ENCODE measurements around the gene BPIFA1.

Gene BPIFA1

GRCh38 chr20:33235696-33236095 lies at the start of gene BPIFA1:
Gene BPIFA1, plus strand, starts transcription at chr20:33235996. Its CDS starts 1,716 bp downstream, at chr20:33237712.
- DNase-seq (ENCODE audit: low spot score): no peak

GRCh38 chr20:33187491-33187890 lies 48.3 kb upstream of the BPIFA1 start:
- no peak for DNase-seq (ENCODE audit: low spot score)

- no peak for DNase-seq (ENCODE audit: low spot score)
Observed at GRCh38 chr20:33188421-33188820, 47.4 kb upstream of the BPIFA1 start.

- no peak for DNase-seq (ENCODE audit: low spot score)
Observed at GRCh38 chr20:33191484-33191883, 44.3 kb upstream of the BPIFA1 start.

GRCh38 chr20:33191955-33192354 lies 43.8 kb upstream of the BPIFA1 start:
- no peak for DNase-seq (ENCODE audit: low spot score)

- no peak for DNase-seq (ENCODE audit: low spot score)
Observed at GRCh38 chr20:33192912-33193501, 42.8 kb upstream of the BPIFA1 start.

- no peak for DNase-seq (ENCODE audit: low spot score)
Observed at GRCh38 chr20:33199026-33199425, 36.8 kb upstream of the BPIFA1 start.

GRCh38 chr20:33202451-33202850 lies 33.3 kb upstream of the BPIFA1 start:
- DNase-seq (ENCODE audit: low spot score): no peak

GRCh38 chr20:33203444-33203843 lies 32.4 kb upstream of the BPIFA1 start:
- DNase-seq (ENCODE audit: low spot score): no peak

- no peak for DNase-seq (ENCODE audit: low spot score)
Observed at GRCh38 chr20:33209789-33210188, 26.0 kb upstream of the BPIFA1 start.

- DNase-seq (ENCODE audit: low spot score): no peak
Observed at GRCh38 chr20:33210371-33210770, 25.4 kb upstream of the BPIFA1 start.

- DNase-seq (ENCODE audit: low spot score): no peak
Observed at GRCh38 chr20:33211817-33212424, 23.9 kb upstream of the BPIFA1 start.

- DNase-seq (ENCODE audit: low spot score): no peak
Observed at GRCh38 chr20:33217052-33217451, 18.7 kb upstream of the BPIFA1 start, which contains the start of gene BPIFA3. Gene BPIFA3, plus strand, starts transcription at chr20:33217352. Its CDS starts 185 bp downstream, at chr20:33217537.

GRCh38 chr20:33224399-33224798 lies 11.4 kb upstream of the BPIFA1 start:
- no peak for DNase-seq (ENCODE audit: low spot score)

GRCh38 chr20:33229843-33230242 lies 6.0 kb upstream of the BPIFA1 start:
- DNase-seq (ENCODE audit: low spot score): no peak

- no peak for DNase-seq (ENCODE audit: low spot score)
Observed at GRCh38 chr20:33231237-33231636, 4.6 kb upstream of the BPIFA1 start.

GRCh38 chr20:33232486-33233072 lies 3.2 kb upstream of the BPIFA1 start:
- no peak for DNase-seq (ENCODE audit: low spot score)

GRCh38 chr20:33233129-33233774 lies 2.5 kb upstream of the BPIFA1 start:
- DNase-seq (ENCODE audit: low spot score): no peak

GRCh38 chr20:33234050-33234449 lies 1.7 kb upstream of the BPIFA1 start:
- no peak for DNase-seq (ENCODE audit: low spot score)

GRCh38 chr20:33236351-33236750 lies 555 bp downstream of the BPIFA1 start:
- DNase-seq (ENCODE audit: low spot score): no peak

- DNase-seq (ENCODE audit: low spot score): no peak
Observed at GRCh38 chr20:33237989-33238388, 2.2 kb downstream of the BPIFA1 start.

GRCh38 chr20:33239418-33239817 lies 3.6 kb downstream of the BPIFA1 start:
- no peak for DNase-seq (ENCODE audit: low spot score)
